ENCODE results near the gene VAV3. TPM values are rescaled to one million over a fixed set of nuclear protein-coding genes. Genes with fewer than 3 reads are reported as not detected.

The VAV3 gene
- total and polyA plus RNA-seq, 9 of the 15 experiments (the other 6 are each of a cell fraction or from before 2014, with no cell fraction given) = not detected

- TF ChIP-seq CUX1 (CRISPR knock-in tag; IDR thresholded peaks at IDR 0.05) = no peak
- TF ChIP-seq SMARCB1 (IDR thresholded peaks at IDR 0.05; ENCODE audit: insufficient read length, low read depth) = no peak
- no peak for TF ChIP-seq TEAD2 (tag; IDR thresholded peaks at IDR 0.05)
Observed at GRCh38 chr1:107804134-107804533, 160.8 kb downstream of the VAV3 start (continued).

DNA sequence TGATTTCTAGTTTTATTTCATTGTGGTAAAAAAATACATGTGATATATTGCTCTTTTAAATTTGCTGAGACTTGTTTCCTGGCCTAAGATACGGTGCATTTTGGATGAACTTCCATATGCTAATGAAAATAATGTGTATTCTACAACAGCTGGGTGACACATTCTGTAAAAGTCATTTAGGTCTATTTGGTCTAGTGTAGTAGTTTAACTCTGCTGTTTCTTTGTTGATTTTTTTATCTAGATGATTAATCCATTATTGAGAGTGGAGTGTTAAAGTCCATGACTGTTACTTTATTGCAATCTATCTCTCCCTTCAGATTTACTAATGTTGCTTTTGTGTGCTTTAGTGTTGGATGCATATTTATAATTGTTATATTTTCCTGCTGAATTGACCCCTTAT, 161.4 kb downstream of the VAV3 start:
- no peaks in the 10 kb centered on the region for H3K9me3 ChIP-seq (replicated peaks; ENCODE audit: control insufficient read depth, insufficient read depth, low read depth, low read length)
- H3K4me3 ChIP-seq = no peak overlapping the region
- POLR2A ChIA-PET = no interaction called here
- H3K36me3 ChIP-seq (ENCODE audit: control insufficient read depth, insufficient read depth, low read length) = no peaks in the 10 kb centered on the region
- no peaks in the 10 kb centered on the region for H3K9me1 ChIP-seq (ENCODE audit: control insufficient read depth, insufficient read depth, low read length)
- no peak overlapping the region for H3K4me2 ChIP-seq (ENCODE audit: insufficient read depth, low read length)
- WGBS (ENCODE audit: insufficient coverage, low coverage, missing lambda C conversion rate) = 13% methylated on average over 1 of the region's 1 CpG
- H3K9ac ChIP-seq (ENCODE audit: insufficient read depth in 1 of 2, low read depth in 2 of 2, low read length in 2 of 2) = no peak overlapping the region
- in situ Hi-C loops (cut with MboI) (no loop called here), intact Hi-C loops (cut with micrococcal nuclease) (no loop called here)
- no peaks in the 10 kb centered on the region for H3K79me2 ChIP-seq (ENCODE audit: control insufficient read depth, insufficient read depth, low read length)
- no peaks in the 10 kb centered on the region for H4K20me1 ChIP-seq (replicated peaks; ENCODE audit: control insufficient read depth, insufficient read depth, low read length)
- FAIRE-seq = no peak
- no TSS peak for BruUV-seq (replicated peaks)
- CTCF ChIA-PET (ENCODE audit: low intra/inter-chr PET ratio) = no interaction called here
- no peak for ATAC-seq
- H3K27me3 ChIP-seq (ENCODE audit: control insufficient read depth in 2 of 2, insufficient read depth in 2 of 2, low read length in 2 of 2) = no peaks in the 10 kb centered on the region
- no peak for DNase-seq (ENCODE audit: extremely low read depth in 1 of 4, low spot score in 3 of 4)
- no peak overlapping the region for H2AFZ ChIP-seq (ENCODE audit: low read depth, low read length)
- H3K27ac ChIP-seq (ENCODE audit: extremely low read depth, low read depth, low read length) = no peak overlapping the region
- H3K4me1 ChIP-seq (replicated peaks in 1 of 2; ENCODE audit: control insufficient read depth in 2 of 2, insufficient read depth in 2 of 2, low read length in 2 of 2) = no peaks in the 10 kb centered on the region
- TF ChIP-seq MYC (IDR thresholded peaks at IDR 0.05; ENCODE audit: low read depth, low read length) = no peak
- no peak for TF ChIP-seq MYC (CRISPR knock-in tag; IDR thresholded peaks at IDR 0.05; ENCODE audit: borderline replicate concordance, low read depth)
- no peak for TF ChIP-seq ERF (CRISPR knock-in tag; IDR thresholded peaks at IDR 0.05)
- TF ChIP-seq UBTF (IDR thresholded peaks at IDR 0.05; ENCODE audit: borderline replicate concordance in 1 of 2, low read depth in 2 of 2, low read length in 2 of 2) = no peak
- TF ChIP-seq HIVEP1 (CRISPR knock-in tag; IDR thresholded peaks at IDR 0.05) = no peak
- TF ChIP-seq DMBX1 (CRISPR knock-in tag; IDR thresholded peaks at IDR 0.05; ENCODE audit: borderline replicate concordance) = no peak
- TF ChIP-seq PPARD (CRISPR knock-in tag; IDR thresholded peaks at IDR 0.05) = no peak
- TF ChIP-seq ZNF263 (CRISPR knock-in tag; IDR thresholded peaks at IDR 0.05; ENCODE audit: borderline replicate concordance) = no peak
- no peak for TF ChIP-seq ZBTB7A (IDR thresholded peaks at IDR 0.05; ENCODE audit: borderline replicate concordance, control insufficient read depth, low read depth, low read length)
- TF ChIP-seq ZNF589 (CRISPR knock-in tag; IDR thresholded peaks at IDR 0.05; ENCODE audit: low read depth) = no peak
- TF ChIP-seq ZEB2 (IDR thresholded peaks at IDR 0.05) = no peak
- no peak for TF ChIP-seq PRMT5 (CRISPR knock-in tag; IDR thresholded peaks at IDR 0.05)
- no peak for TF ChIP-seq FOXK2 (conservative IDR thresholded peaks at IDR 0.05 in 1 of 2, IDR thresholded peaks at IDR 0.05 in 1 of 2; ENCODE audit: low read depth in 2 of 2)
